K562 (cell line): Measurements from ENCODE around the gene R3HDM2. TPM values are rescaled to one million over a fixed set of nuclear protein-coding genes. Genes with fewer than 3 reads are reported as not detected.
A peak's percentile ranks its signal among the peaks of the same experiment; 100 is the strongest.

ENCODE experiments used
- BCL6 ChIP-seq: fragments of 250-450 bp; sonication (Bioruptor Pico); IDR thresholded peaks from 2 replicates; pipeline ENCODE4 v1.4.0; 2020
- CGGBP1 ChIP-seq: fragments of 250-450 bp; sonication (Bioruptor Pico); IDR thresholded peaks from 2 replicates; pipeline ENCODE4 v1.9.0; 2021; ENCODE audit warnings: mild to moderate bottlenecking
- CHD2 ChIP-seq: IDR thresholded peaks from 2 replicates; pipeline ENCODE4 v1.6.1; 2011; ENCODE audit warnings: low read depth, low read length
- CREB1 ChIP-seq, 2 experiments: sonication (generic) in 1 of 2; formaldehyde crosslinking in 1 of 2; IDR thresholded peaks; 2 replicates each; pipeline versions ENCODE4 v1.6.1 to v1.8.0; 2012 to 2022; ENCODE audit warnings: inconsistent platforms in 1 of 2, mild to moderate bottlenecking in 1 of 2, missing genetic modification reagents in 1 of 2, moderate library complexity in 1 of 2
- GATAD2B ChIP-seq: fragments of 450-650 bp; IDR thresholded peaks from 2 replicates; pipeline ENCODE4 v1.6.1; 2017; ENCODE audit warnings: mild to moderate bottlenecking, borderline replicate concordance
- HMG20B ChIP-seq: fragments of 250-450 bp; sonication (Bioruptor Pico); IDR thresholded peaks from 2 replicates; pipeline ENCODE4 v1.5.0; 2021; ENCODE audit warnings: mild to moderate bottlenecking
- IFI16 ChIP-seq: fragments of 250-450 bp; sonication (Bioruptor Pico); IDR thresholded peaks from 2 replicates; pipeline ENCODE4 v2.1.2; 2022; ENCODE audit warnings: mild to moderate bottlenecking, inconsistent platforms
- KDM4B ChIP-seq, 2 experiments: fragments of 450-650 bp in 1 of 2; sonication (generic) in 1 of 2; IDR thresholded peaks; 2 replicates each; pipeline ENCODE4 v1.6.1; 2016 to 2017; ENCODE audit warnings: borderline replicate concordance in 2 of 2, antibody characterized with exemption in 1 of 2, low read depth in 1 of 2, mild to moderate bottlenecking in 1 of 2
- MEIS2 ChIP-seq: fragments of 450-650 bp; IDR thresholded peaks from 2 replicates; pipeline ENCODE4 v1.6.1; 2014; ENCODE audit warnings: mild to moderate bottlenecking; ENCODE audit not compliant: partially characterized antibody
- NCOR1 ChIP-seq: fragments of 450-650 bp; IDR thresholded peaks from 2 replicates; pipeline ENCODE4 v1.6.1; 2016; ENCODE audit warnings: mild to moderate bottlenecking, moderate library complexity
- NFIX ChIP-seq: fragments of 250-450 bp; sonication (Bioruptor Pico); IDR thresholded peaks from 2 replicates; pipeline ENCODE4 v1.4.0; 2020; ENCODE audit warnings: low read depth, mild to moderate bottlenecking, moderate library complexity
- NFXL1 ChIP-seq: fragments of 450-650 bp; formaldehyde crosslinking; IDR thresholded peaks from 2 replicates; pipeline ENCODE4 v1.4.0; 2021; ENCODE audit warnings: mild to moderate bottlenecking
- NR2F6 ChIP-seq: fragments of 450-650 bp; formaldehyde crosslinking; IDR thresholded peaks from 2 replicates; pipeline ENCODE4 v1.4.0; 2020; ENCODE audit warnings: mild to moderate bottlenecking
- SMARCA4 ChIP-seq: fragments of 450-650 bp; IDR thresholded peaks from 2 replicates; pipeline ENCODE4 v1.6.1; 2016
- ZBTB43 ChIP-seq: sonication (generic); formaldehyde crosslinking; IDR thresholded peaks from 2 replicates; pipeline ENCODE4 v1.8.0; 2023; ENCODE audit warnings: mild to moderate bottlenecking, missing genetic modification reagents
- ZBTB7A ChIP-seq: IDR thresholded peaks from 2 replicates; pipeline ENCODE4 v1.6.1; 2011; ENCODE audit warnings: low read depth, mild to moderate bottlenecking, low read length, moderate library complexity, borderline replicate concordance; ENCODE audit not compliant: control insufficient read depth
- ZFP91 ChIP-seq: sonication (generic); formaldehyde crosslinking; IDR thresholded peaks from 2 replicates; pipeline ENCODE4 v1.8.0; 2022; ENCODE audit warnings: mild to moderate bottlenecking, missing genetic modification reagents
- ZKSCAN3 ChIP-seq: fragments of 250-450 bp; sonication (Bioruptor Pico); IDR thresholded peaks from 2 replicates; pipeline ENCODE4 v1.4.0; 2020
- ZNF134 ChIP-seq: fragments of 250-450 bp; sonication (Bioruptor Pico); conservative IDR thresholded peaks from 2 replicates; pipeline ENCODE4 v1.4.0; 2020
- ZNF224 ChIP-seq: sonication (generic); formaldehyde crosslinking; IDR thresholded peaks from 2 replicates; pipeline ENCODE4 v1.8.0; 2022; ENCODE audit warnings: mild to moderate bottlenecking, missing genetic modification reagents
- ZNF57 ChIP-seq: fragments of 450-650 bp; formaldehyde crosslinking; IDR thresholded peaks from 2 replicates; pipeline ENCODE4 v1.4.0; 2020; ENCODE audit warnings: mild to moderate bottlenecking, moderate library complexity
- ZNF696 ChIP-seq: fragments of 250-450 bp; sonication (Bioruptor Pico); conservative IDR thresholded peaks from 2 replicates; pipeline ENCODE4 v1.4.0; 2020; ENCODE audit warnings: mild to moderate bottlenecking, moderate library complexity
- ZNF717 ChIP-seq: fragments of 250-450 bp; sonication (Bioruptor Pico); IDR thresholded peaks from 2 replicates; pipeline ENCODE4 v1.5.0; 2021
- ZNF740 ChIP-seq, 3 experiments: fragments of 200-800 bp in 1 of 3; sonication (Bioruptor generic) in 1 of 3; sonication (generic) in 1 of 3; formaldehyde crosslinking in 1 of 3; IDR thresholded peaks; 2 replicates each; pipeline versions ENCODE4 v1.6.1 to v1.8.0; 2016 to 2022; ENCODE audit warnings: mild to moderate bottlenecking in 2 of 3, missing compliant biosample characterization in 2 of 3, missing genetic modification characterization in 2 of 3, missing genetic modification reagents in 1 of 3
- ZNF766 ChIP-seq: fragments of 200-800 bp; sonication (Bioruptor generic); conservative IDR thresholded peaks from 2 replicates; pipeline ENCODE4 v1.6.1; 2016; ENCODE audit warnings: missing genetic modification characterization, missing compliant biosample characterization
- polyA plus RNA-seq, 8 experiments: library from polyadenylated mRNA; depleted of rRNA in 4 of 8; stranded (reverse) in 5 of 8; unstranded in 3 of 8; fragments of >200 nt; fragmentation: Nextera tagmentation in 2 of 8; fragmentation: Illumina TruSeq in 1 of 8; extraction: Ambion mirVana in 2 of 8; extraction: Trizol in 1 of 8; gene quantifications; 2 replicates each; pipeline versions ENCODE4 v1.2.1 to v1.2.3, GENCODE V29; 2011 to 2014; ENCODE audit warnings: inconsistent platforms in 1 of 8, missing spikeins in 1 of 8
- total RNA-seq, 7 experiments: library from RNA; depleted of rRNA in 6 of 7; stranded (reverse); fragments of >200 nt in 6 of 7; fragmentation: Illumina TruSeq in 2 of 7; extraction: Trizol in 2 of 7; gene quantifications; 2 replicates each; pipeline versions ENCODE4 v1.2.1 to v1.2.3, GENCODE V29; 2011 to 2021; ENCODE audit warnings: low replicate concordance in 1 of 7

R3HDM2 gene
- total and polyA plus RNA-seq, 9 of the 15 experiments (the other 6 are each of a cell fraction or from before 2014, with no cell fraction given): 3.3 to 18.8 (median 9.0) TPM

- TF ChIP-seq GATAD2B (peak; percentile 68; the same call in 1 of the 2 replicates), ZNF717 (no peak), ZBTB43 (CRISPR knock-in tag) (no peak), NR2F6 (CRISPR knock-in tag) (no peak), CHD2 (peak; percentile 23; the same call in 1 of the 2 replicates), CGGBP1 (CRISPR knock-in tag) (no peak), NFXL1 (CRISPR knock-in tag) (no peak), ZNF740 (CRISPR knock-in tag; IDR thresholded peaks at IDR 0.05) (no peak), ZNF740 (tag; IDR thresholded peaks at IDR 0.05) (no peak), SMARCA4 (no peak), MEIS2 (no peak), ZNF224 (no peak), ZFP91 (no peak), ZNF134 (CRISPR knock-in tag) (no peak), NFIX (no peak), ZNF57 (CRISPR knock-in tag) (0 out of 2 replicates have a peak, but pooled peaks have one; percentile 31), ZKSCAN3 (CRISPR knock-in tag) (no peak), KDM4B (IDR thresholded peaks at IDR 0.05; ENCODE audit: borderline replicate concordance in 2 of 2, low read depth in 1 of 2) (no peak), ZNF696 (no peak), HMG20B (CRISPR knock-in tag) (no peak), ZBTB7A (peak; percentile 70; the same call in 1 of the 2 replicates), NCOR1 (no peak), ZNF766 (CRISPR knock-in tag) (no peak), BCL6 (CRISPR knock-in tag) (no peak), IFI16 (no peak), CREB1 (IDR thresholded peaks at IDR 0.05) (no peak; the same call in none of the 2 replicates), CREB1 (CRISPR knock-in tag; IDR thresholded peaks at IDR 0.05) (peak; percentile 82)
These were observed 191.8 kb downstream of the R3HDM2 start (continued) for GRCh38 chr12:57238854-57239554.
